ENCODE measurements around the gene POU3F1. TPM values are rescaled to one million over a fixed set of nuclear protein-coding genes. Genes with fewer than 3 reads are reported as not detected.

Gene POU3F1
- total RNA-seq, 1 donor: under 0.01 TPM

GRCh38 chr1:38025664-38026063, 20.9 kb downstream of the POU3F1 start:
- peaks cover 10% of the 10 kb centered on the region for H4K20me1 ChIP-seq (ENCODE audit: insufficient read depth, low read length)
- H3K4me1 ChIP-seq (ENCODE audit: insufficient read depth, low read length): peaks cover 29% of the 10 kb centered on the region
- H3K4me2 ChIP-seq (ENCODE audit: insufficient read depth, low read length): no peak overlapping the region
- H3K36me3 ChIP-seq (ENCODE audit: insufficient read depth, low read length): peaks cover 45% of the 10 kb centered on the region
- TF ChIP-seq CTCF (IDR thresholded peaks at IDR 0.05; ENCODE audit: extremely low read depth, low read depth, low read length): no peak
- peak; percentile 26 for DNase-seq (ENCODE audit: insufficient read length, low spot score, missing footprints)
- H3K79me2 ChIP-seq (ENCODE audit: insufficient read depth, low read length): peaks cover 5% of the 10 kb centered on the region
- H2AFZ ChIP-seq (ENCODE audit: low read length): no peak overlapping the region
- no peak overlapping the region for H3K27ac ChIP-seq (ENCODE audit: low read depth, low read length)
- H3K4me3 ChIP-seq (ENCODE audit: insufficient read depth, low read length): no peak overlapping the region
- H3K9me3 ChIP-seq (ENCODE audit: low read depth, low read length): no peaks in the 10 kb centered on the region
- no peaks in the 10 kb centered on the region for H3K27me3 ChIP-seq (ENCODE audit: insufficient read depth, low read length)

DNA sequence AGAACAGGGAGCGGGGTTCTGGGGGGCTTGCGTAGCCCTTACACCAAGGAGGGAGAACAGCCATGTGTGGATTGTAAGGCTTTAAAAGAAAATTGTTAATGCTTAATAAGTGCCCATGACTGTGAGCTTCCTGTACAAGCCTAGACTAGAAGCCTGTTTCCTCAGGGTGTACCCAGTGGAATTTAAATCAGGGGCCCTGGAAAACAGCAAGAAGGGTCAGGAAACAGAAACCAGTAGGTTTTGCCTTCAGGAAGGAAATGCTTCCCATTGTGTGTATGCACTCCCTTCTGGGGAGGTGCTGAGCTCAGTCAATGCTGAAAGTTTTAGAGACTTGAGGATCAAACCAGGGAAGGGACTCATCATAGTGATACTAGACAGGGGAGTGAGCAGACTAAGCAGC, 21.4 kb downstream of the POU3F1 start:
- peaks cover 25% of the 10 kb centered on the region for H3K4me1 ChIP-seq (ENCODE audit: insufficient read depth, low read length)
- H3K4me2 ChIP-seq (ENCODE audit: insufficient read depth, low read length): no peak overlapping the region
- no peaks in the 10 kb centered on the region for H3K9me3 ChIP-seq (ENCODE audit: low read depth, low read length)
- no peak overlapping the region for H3K27ac ChIP-seq (ENCODE audit: low read depth, low read length)
- H3K27me3 ChIP-seq (ENCODE audit: insufficient read depth, low read length): no peaks in the 10 kb centered on the region
- no peak overlapping the region for H3K4me3 ChIP-seq (ENCODE audit: insufficient read depth, low read length)
- DNase-seq (ENCODE audit: insufficient read length, low spot score, missing footprints): no peak
- H3K36me3 ChIP-seq (ENCODE audit: insufficient read depth, low read length): peaks cover 47% of the 10 kb centered on the region
- no peak for TF ChIP-seq CTCF (IDR thresholded peaks at IDR 0.05; ENCODE audit: extremely low read depth, low read depth, low read length)
- no peak overlapping the region for H2AFZ ChIP-seq (ENCODE audit: low read length)
- peaks cover 5% of the 10 kb centered on the region for H3K79me2 ChIP-seq (ENCODE audit: insufficient read depth, low read length)
- peaks cover 10% of the 10 kb centered on the region for H4K20me1 ChIP-seq (ENCODE audit: insufficient read depth, low read length)

GRCh38 chr1:38022810-38023209, 23.8 kb downstream of the POU3F1 start:
- H3K27ac ChIP-seq (ENCODE audit: low read depth, low read length): no peak overlapping the region
- TF ChIP-seq CTCF (IDR thresholded peaks at IDR 0.05; ENCODE audit: extremely low read depth, low read depth, low read length): no peak
- no peak overlapping the region for H3K4me3 ChIP-seq (ENCODE audit: insufficient read depth, low read length)
- peaks cover 13% of the 10 kb centered on the region for H4K20me1 ChIP-seq (ENCODE audit: insufficient read depth, low read length)
- no peaks in the 10 kb centered on the region for H3K27me3 ChIP-seq (ENCODE audit: insufficient read depth, low read length)
- H2AFZ ChIP-seq (ENCODE audit: low read length): no peak overlapping the region
- no peak overlapping the region for H3K4me2 ChIP-seq (ENCODE audit: insufficient read depth, low read length)
- no peaks in the 10 kb centered on the region for H3K9me3 ChIP-seq (ENCODE audit: low read depth, low read length)
- no peak for DNase-seq (ENCODE audit: insufficient read length, low spot score, missing footprints)
- peaks cover 71% of the 10 kb centered on the region for H3K36me3 ChIP-seq (ENCODE audit: insufficient read depth, low read length)
- H3K79me2 ChIP-seq (ENCODE audit: insufficient read depth, low read length): peaks cover 10% of the 10 kb centered on the region
- peaks cover under 1% of the 10 kb centered on the region for H3K4me1 ChIP-seq (ENCODE audit: insufficient read depth, low read length)

DNA sequence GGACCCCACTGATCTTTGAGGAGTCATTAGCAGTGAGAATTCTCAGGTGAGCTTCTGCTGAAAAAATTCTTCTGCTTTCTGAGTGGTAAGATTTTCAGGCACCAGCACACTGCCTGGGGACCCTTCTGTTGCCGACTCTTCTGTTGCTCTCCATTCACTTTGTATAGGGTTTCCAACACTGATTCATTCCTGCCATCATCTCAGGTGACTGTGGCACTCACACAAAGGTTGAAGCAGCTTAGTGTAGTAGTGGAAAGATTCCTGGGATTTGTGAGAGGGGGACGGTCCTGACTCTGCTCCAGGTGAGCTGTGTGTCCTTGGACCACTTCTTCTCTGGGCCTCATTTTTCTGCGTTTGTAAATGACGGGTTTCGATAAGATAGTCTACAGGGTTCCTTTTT, 24.6 kb downstream of the POU3F1 start:
- Histone ChIP-seq H3K4me2 (ENCODE audit: insufficient read depth, low read length) (no peak overlapping the region), H3K4me3 (ENCODE audit: insufficient read depth, low read length) (no peak overlapping the region), H3K9me3 (ENCODE audit: low read depth, low read length) (no peaks in the 10 kb centered on the region), H3K79me2 (ENCODE audit: insufficient read depth, low read length) (peaks cover 17% of the 10 kb centered on the region), H3K27me3 (ENCODE audit: insufficient read depth, low read length) (no peaks in the 10 kb centered on the region), H3K27ac (ENCODE audit: low read depth, low read length) (no peak overlapping the region), H3K36me3 (ENCODE audit: insufficient read depth, low read length) (peaks cover 79% of the 10 kb centered on the region), H2AFZ (ENCODE audit: low read length) (no peak overlapping the region), H3K4me1 (ENCODE audit: insufficient read depth, low read length) (no peaks in the 10 kb centered on the region), H4K20me1 (ENCODE audit: insufficient read depth, low read length) (peaks cover 11% of the 10 kb centered on the region)
- DNase-seq (ENCODE audit: insufficient read length, low spot score, missing footprints): no peak
- no peak for TF ChIP-seq CTCF (IDR thresholded peaks at IDR 0.05; ENCODE audit: extremely low read depth, low read depth, low read length)

Measured in osteoblast (primary cell).